Inflammatory macrophage treated with lipopolysaccharide for 4 hours (primary cell): ENCODE data around the gene CDX2.
A peak's percentile ranks its signal among the peaks of the same experiment; 100 is the strongest.
"Not testable (repeated sequence)": the region's sequence is repeated elsewhere in the genome, so short reads cannot be mapped to it uniquely, and the experiment has no call there.

ENCODE experiments used
- DNase-seq: peaks from one replicate; pipeline ENCODE4 v3.0.0-alpha.2; 2020

The CDX2 gene

DNA sequence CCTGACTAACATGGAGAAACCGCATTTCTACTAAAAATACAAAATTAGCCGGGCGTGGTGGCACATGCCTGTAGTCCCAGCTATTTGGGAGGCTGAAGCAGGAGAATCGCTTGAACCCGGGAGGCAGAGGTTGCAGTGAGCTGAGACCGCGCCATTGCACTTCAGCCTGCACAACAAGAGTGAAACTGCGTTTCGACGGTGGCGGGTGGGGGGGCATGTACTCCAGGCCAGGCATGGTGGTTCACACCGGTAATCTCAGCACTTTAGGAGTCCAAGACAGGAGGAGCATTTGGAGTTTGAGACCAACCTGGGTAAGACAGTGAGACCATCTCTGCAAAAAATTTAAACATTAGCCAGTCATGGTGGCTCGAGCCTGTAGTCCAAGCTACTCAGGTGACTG is 4.9 kb downstream of the CDX2 start:
- not testable (repeated sequence) for DNase-seq

DNA sequence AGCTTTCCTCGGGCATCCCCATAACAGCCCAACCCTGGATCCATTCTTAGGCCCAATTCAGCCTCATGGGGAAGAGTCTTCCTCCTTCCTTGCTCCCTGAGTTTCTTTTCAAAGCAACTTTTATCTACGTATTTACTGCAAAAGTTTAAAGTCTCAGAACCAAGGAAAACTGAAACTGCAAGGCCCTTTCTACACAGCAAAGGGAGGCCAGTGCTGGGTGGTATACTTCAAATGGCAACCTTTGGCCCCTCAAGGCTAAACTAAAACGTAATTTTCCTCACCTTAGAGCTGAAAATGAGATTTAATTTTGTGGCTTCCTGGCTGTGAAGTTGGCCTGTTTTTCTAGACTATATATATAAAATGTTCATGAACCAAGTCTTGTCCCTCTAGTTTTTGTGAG is 5.6 kb downstream of the CDX2 start:
- no peak for DNase-seq

DNA sequence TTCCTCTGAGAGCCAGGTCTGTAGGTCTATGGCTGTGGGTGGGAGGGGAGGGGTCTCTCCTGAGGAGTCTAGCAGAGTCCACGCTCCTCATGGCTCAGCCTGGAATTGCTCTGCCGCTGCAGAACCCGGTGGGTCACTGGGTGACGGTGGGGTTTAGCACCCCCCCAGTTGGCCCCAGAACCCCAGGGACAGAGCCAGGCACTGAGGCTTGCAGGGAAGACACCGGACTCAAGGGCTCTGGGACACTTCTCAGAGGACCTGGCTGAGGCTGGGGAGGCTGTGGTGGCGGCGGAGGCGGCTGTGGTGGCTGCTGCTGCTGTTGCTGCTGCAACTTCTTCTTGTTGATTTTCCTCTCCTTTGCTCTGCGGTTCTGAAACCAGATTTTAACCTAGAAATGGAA is 6.1 kb downstream of the CDX2 start:
- DNase-seq: no peak

DNA sequence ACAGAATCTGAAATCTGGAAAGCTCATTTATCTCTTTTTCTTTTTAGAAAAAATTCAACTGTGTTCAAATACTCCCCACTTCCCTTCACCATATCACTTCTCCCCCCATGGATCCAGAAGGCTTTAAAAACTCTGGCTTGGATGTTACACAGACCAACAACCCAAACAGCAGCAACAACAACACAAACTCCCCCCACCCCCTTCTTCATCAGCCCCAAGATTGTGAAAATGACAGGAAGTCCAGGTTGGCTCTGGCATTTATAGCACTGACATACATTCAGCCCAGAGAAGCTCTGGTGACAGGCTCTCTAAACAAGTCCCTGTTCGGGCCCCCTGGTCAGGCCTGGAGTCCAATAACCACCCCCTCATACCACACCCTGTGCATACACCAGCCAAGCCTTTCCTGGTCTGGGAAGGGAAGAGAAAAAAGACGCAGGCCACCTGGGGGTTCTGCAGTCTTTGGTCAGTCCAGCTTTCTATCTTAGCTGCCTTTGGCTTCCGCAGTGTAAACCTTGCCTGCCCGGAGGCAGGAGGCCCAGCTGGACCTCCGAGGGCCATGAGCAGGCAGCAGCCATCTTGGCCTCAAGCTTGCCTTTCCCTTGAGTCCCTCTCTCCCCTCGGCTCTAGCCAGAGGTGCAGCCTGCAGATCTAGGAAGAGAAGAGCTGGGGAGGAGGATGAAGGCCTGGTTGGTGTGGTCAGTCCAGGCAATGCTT is 6.8 kb downstream of the CDX2 start:
- DNase-seq: no peak

DNA sequence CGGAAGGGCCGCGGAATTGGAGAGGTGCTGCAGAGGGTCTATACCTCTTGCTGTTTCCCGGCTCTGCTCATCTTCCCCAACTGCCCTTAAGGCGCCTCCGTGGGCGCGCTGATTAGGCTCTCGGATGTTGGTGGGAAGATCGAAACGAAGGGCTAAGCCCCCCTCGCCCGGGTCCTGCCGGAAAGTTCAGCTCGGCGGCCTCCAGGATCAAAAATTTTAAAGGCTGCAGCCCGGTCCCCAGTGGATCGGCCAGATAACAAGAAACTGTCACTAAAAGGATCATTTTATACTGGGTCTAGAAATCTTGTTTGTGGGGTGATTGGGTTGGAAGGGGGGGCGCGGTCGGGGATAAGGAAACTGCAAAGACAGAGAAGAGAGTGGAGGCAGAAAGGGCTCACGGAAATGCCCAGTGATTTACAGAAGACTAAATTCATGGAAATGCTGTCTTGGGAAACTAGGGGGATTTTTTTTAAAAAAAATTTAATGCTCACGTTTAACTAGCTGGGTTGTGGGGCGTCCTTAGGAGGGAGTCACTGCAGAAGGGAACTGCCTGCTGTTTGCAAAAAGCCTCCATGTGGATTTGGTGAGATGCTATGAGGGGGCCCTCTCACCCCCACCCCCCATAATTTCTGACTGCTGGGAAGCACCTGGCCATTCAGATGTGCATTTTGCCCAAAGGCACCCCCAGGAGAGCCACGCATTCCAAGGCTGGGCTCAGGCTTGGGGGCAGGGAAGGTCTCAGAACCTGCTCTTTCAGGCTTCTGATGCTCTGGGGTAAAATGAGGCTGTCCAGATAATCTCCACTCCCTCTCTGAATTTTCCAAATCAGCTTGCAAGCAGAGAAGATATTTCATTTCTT is 7.7 kb downstream of the CDX2 start:
- no peak for DNase-seq

DNA sequence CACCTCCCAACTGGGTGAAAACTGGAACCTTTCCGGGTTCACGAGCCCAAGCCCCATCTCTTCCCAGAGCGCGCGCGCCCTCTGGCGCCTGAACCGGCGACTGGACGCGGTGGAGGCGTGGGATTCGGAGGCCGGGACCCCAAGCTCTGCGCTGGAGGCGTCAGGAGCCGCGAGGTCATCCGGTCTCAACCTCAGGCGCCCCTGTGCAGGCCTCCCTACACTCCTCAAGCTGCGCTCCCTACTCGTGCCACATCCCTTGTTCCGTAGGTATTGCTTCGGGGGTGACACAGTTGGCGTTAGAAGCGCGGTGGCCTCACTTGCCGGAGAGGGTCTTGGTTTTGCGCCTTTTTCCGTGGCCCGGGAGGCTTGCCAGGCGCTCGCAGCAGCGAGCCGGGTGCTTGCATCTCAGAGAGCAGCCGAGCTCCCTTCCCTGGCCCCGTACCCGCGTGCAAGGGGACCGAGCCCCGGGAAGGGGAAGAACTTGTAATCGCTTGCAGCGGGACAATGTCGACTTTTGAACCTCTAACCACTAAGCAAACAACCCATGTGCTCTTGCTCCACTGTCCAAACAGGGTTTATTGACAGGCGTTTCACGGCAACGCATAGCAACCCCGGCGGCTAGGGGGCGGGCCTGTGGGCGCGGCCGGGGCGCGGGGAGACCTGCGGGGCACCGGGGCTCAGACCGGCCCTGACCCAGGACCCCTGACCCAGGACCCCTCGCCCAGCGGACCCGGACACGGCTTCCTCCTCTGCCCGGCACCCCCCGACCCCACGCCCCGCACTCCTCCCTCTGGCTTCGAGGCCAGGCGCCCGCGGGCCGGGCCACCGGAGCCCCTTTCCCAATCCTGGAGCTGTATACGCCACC is 8.5 kb downstream of the CDX2 start:
- DNase-seq: peak; percentile 50

DNA sequence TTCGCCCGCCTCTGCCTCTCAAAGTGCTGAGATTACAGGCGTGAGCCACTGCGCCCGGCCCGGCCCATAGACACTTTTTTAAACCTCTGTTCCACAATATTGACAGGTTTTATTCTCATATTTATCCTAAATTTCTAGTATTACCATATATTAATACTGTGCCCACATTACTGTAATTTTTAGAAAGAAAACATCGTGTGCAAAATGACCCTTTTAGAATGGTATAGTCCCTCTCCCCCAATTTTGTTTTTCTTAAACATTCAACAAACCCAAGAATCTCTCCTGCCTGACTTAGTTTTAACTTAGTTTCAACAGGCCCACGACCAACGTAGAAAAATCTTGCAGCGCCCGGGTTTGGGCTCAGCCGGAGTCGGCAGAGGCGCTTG is 9.1 kb downstream of the CDX2 start:
- no peak for DNase-seq

DNA sequence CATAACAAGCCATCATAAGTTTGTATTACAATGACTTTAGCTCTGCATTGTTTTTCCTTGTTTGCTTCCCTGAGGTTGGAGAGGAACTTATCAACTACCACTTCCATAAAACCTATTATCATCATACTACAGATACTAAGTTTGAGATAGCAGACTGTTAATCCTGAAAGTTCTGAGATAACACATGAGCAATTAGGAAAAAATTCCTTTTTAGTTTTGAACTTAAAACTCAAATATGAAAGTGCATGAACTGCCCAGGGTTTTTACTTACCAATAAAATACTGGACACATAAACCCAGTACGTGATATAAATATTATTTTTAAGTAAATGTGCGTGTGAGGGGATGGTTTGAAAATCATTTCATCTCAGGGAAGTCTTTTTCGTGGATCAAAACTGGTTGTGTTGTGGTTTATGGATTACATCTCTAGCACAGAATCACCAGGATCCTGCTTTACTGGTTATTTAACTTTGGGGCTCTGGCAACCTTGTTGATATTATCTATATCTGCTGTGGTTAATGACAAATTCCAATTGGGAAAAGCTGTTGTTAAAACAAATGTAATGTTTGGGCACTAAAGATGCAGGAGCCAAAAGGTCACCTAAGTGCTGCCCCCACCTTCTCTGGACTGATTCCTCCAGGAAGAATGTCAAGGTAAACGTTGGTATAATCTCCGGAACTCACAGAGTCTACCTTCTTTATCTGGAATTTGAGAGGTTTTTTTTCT is 12.4 kb downstream of the CDX2 start:
- no peak for DNase-seq

DNA sequence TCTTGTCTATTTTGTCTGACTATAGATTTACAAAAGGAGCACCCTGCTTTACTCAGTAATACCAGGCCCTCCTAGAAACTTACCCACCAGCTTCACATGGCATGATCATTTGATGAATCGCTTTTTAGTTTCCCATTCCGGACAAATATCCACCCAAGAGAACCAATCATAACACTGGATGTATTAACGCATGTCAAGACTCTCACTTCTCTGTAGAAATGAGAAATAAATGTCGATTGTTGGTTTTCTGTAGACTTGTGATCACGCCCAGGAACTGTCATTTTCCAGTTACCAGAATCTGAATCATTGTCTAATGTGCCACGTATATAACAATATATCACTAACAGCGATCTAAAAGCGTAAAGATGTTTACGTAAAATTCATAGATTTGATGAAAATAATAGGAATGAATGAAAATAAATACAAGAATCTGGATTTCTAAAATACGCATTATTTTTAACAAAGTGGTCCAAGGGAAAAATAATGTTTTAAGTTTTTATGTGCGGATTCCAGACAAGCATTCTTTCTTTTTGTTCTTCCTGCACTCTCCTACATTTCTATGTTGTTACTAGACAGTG is 14.0 kb downstream of the CDX2 start:
- no peak for DNase-seq

DNA sequence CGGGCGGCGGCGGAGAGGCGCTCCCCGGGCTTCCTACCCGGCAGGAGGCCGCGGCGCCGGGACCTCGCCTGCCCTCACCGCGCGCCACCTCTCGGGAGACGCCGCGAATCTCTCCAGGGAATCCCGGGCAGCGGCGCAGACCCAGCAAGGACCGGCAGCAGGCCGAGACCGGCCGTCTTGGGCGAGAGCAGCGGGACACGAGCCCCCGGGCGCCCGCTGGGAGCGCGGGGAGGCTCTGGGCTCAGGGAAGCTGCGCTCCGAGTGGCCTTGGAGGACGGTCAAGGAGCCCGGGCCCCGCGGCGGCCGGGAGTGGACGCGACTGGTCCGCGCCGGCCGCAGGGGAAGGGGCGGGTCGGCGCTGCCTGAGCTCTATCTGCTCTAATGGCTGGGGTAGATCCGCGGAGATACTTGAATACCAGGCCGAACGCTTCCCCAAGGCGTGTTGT is 14.7 kb downstream of the CDX2 start:
- no peak for DNase-seq

DNA sequence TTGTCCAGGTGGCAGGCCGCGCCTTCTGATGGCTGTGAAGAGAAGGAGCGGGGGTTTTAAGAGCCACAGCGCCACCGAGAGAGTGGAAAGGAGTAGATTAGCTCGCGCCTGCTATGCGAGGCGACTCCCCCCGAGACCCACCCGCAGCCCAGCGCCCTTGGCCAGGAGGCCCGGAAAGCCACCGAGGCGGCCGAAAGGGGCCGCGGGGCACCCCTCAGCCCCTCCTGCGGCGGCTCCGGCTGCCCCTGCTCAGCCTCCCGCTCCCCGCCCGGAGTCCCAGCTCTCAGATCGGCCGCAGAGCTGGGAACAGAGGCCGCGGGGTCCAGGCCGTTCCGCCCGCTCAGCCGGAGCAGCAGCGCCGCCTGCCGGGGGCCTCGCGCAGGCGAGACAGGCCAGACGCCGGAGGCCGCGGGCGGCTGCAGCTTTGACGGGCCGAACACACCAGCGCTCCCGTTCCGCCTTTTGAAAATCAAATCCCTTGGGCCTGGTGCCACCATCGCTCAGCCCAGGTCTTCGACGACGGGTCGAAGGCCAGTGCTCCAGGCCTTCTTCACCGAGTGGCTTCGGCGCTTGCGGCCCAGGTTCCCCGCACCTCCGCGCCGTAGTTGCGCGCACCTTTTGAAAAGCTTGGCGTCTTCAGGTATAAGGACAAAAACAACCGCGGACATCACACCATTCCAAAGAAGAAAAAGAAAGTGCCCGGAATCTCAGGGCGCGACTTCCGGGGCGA is 15.3 kb downstream of the CDX2 start:
- DNase-seq: peak; percentile 76

DNA sequence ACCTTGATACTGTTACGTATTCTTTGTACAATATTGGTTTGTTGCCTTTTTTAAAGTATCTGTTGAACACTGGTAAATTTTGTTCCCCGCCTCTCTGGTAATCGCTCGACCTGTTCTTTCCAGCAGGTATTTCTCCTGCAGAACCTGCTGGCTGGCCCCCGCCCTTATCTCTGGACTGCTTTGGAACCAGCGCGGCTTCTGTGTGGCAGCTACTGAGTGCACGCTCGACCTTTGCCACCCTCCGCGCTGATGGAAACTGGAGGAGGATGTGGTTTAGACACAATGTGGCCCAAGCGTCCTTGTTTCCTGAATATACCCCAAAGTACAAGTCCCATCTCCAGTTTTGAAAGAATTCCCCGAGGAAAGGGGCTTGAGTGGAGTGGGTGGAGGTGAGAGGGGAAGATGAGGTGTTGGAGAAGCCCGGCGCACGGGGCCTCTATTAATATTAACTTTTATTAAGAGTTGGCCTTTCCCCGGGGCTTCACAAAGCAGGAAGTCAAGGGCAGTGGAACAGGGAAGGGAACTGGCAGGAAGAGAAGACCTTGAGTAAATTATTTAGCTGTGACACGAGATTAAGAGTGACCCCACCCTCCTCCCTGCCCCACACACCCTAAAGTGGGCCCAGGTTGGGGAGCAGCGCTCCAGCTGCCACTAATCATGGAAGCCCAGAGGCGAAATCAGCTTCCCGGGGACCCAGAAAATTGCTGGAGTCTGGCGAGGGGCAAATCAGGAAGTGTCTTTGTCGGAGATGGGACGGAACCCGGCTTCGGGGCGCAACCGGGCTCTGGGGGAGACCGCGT is 16.0 kb downstream of the CDX2 start:
- no peak for DNase-seq

DNA sequence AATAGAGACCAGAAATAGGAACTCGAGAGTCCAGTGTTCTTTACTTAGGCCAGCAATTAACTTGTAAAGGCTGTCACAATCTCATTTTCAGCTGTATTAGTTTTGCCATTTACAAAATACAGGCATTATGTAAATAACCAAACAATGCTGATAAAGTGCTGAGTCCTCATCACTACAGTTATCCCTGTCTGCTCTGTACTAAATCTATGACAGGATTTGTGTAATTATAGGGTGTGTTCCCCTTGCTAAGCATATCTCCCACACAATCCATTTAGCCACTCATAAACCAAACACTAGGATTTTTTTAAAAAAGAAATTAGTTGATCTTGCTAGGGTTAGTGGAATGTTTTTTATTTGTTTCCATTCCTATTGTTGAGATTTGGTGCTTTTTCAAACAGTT is 26.1 kb downstream of the CDX2 start:
- no peak for DNase-seq

DNA sequence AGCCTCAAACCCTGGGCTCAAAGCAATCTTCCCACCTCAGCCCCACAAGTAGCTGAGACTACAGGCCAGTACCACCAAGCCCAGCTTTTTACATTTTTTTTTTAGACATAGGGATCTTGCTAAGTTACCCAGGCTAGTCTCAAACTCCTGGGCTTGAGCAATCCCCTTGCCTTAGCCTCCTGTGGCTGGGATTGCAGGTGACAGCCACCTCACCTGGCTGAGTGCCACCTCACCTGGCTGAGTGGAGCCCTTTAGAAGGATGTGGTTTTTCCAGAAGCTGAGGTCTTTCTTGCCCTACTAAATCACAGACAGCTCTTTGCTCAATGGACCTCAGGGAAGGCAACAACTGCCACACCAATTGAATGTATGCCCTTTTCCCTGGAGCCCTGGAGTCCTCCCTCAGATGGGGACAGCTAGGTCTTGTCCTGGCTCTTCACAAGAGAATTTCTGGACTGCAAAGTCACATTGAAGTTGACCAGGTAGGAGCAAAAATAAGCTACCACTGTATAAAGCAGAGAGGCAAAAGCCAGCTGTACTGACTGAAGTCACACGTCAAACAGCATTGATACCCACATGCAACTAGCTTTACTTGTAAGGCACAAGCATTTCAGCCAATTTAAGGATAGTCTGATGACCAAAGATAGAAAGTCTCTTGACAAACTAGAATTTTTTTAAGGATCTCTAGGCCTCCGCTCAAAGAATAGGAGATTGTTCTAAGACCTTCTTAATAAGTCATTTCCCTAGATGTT is 35.4 kb downstream of the CDX2 start:
- DNase-seq: no peak

DNA sequence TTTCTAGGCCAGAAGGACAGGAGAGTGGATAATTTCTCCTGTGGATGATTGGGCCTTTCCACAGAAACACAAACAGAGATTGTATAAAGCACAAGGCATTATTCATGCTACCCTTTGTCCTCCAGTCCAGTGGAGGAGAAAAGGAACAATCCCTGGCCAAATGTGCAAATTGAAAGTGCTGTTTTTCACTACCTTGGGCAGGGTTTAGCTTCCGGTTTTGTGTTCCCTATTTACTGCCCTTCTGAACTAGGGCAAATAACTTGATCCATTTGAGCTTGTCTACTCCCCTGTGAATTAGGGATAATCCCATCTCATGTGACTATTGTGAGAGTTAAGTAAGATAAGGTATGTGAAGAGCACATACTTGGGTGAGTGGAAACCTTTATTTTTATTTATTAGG is 36.0 kb downstream of the CDX2 start:
- DNase-seq: no peak

DNA sequence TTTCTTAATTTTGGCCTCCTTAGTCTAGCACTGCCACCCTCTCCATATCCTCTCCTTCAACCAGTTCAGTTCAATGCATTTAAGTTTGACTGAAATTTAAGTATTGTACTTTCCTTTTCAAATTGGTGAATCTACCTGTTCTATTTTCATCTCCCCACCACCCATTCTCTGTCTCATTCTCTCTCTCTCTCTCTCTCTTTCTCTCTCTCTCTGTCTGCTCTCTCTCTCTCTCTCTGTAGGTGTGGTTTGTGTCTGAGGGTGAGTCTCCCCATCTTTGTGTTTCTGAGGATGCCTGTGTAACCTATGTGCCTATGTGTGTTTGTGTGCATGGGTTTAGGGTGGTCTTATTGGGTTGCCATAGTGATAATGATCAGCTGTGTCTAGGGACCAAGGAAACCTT is 39.2 kb downstream of the CDX2 start:
- DNase-seq: no peak

DNA sequence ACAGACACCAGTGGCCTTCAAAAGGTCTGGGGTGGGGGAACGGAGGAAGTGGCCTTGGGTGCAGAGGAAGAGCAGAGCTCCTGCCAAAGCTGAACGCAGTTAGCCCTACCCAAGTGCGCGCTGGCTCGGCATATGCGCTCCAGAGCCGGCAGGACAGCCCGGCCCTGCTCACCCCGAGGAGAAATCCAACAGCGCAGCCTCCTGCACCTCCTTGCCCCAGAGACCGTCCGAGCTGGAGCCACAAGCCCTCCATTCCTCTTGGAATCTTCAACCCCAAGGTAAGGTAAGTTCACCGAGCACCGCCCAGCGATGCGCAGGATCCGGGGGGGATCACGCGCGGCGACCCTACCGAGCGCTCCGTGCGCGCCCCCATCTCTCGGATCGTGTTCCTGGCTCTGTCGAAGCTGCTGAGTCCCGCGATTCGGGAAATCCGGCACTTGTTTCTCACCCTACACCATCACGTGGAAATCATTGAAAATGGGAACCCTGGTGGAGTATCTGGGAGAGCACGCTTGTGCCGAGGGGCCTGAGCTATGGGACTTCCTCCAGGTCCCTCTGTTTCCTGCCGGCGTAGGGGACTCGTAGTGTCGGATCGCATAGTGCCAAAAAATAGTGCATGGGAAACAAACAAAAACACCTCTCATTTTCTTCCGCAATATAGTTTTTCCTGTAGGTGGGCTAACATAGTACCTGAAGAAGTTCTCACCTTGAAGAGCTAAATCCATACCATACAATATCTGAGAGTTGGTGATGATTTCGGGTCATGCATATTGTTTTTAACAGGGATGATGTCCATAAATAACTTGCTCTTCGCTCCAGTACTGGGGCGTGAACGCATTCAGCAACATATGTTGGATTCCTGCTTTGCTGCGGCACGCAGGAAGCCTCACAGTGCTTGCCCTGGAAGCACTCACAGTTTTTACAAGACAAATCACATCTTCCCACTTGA is 40.0 kb downstream of the CDX2 start:
- DNase-seq: no peak

DNA sequence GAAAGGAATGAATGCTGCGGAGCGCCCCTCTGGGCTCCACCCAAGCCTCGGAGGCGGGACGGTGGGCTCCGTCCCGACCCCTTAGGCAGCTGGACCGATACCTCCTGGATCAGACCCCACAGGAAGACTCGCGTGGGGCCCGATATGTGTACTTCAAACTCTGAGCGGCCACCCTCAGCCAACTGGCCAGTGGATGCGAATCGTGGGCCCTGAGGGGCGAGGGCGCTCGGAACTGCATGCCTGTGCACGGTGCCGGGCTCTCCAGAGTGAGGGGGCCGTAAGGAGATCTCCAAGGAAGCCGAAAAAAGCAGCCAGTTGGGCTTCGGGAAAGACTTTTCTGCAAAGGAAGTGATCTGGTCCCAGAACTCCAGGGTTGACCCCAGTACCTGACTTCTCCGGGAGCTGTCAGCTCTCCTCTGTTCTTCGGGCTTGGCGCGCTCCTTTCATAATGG is 40.7 kb downstream of the CDX2 start:
- DNase-seq: no peak
